GM12875 (cell line): ENCODE measurements around the gene UBL5.
"Not testable (repeated sequence)": the region's sequence is repeated elsewhere in the genome, so short reads cannot be mapped to it uniquely, and the experiment has no call there.

Source experiments
- H3K4me3 ChIP-seq: one replicate; pipeline ENCODE4 v1.5.1; 2011; ENCODE audit warnings: low read depth, low read length, control low read depth
- TF ChIP-seq, protein P1 (sequence below): IDR thresholded peaks from 2 replicates; pipeline ENCODE4 v1.5.1; 2011; ENCODE audit warnings: low read depth, mild to moderate bottlenecking, control low read depth, inconsistent platforms, low read length, moderate library complexity, borderline replicate concordance; ENCODE audit not compliant: insufficient read depth

The UBL5 gene

DNA sequence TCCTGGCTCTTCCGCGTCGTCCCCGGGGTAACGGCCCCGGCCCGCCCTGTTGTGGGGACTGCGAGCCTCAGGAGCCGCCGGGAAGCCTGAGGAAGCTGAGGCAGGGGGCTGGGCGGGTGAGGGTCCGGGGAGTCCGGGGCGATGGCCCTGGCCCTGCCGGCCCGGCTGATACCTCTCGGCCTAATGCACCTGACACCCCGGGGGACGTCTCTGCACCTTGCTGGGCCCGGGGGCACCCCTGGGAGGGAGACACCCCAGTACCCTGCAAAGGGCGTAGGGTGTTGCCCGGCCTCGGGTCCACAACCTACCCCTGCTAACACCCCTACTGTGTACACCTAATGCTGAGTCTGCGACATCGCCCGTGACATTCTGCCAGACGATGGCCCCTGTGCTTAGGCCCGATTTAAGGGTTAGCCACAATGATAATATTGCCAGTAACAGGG lies 7.8 kb downstream of the UBL5 start:
- TF ChIP-seq, protein P1, sequence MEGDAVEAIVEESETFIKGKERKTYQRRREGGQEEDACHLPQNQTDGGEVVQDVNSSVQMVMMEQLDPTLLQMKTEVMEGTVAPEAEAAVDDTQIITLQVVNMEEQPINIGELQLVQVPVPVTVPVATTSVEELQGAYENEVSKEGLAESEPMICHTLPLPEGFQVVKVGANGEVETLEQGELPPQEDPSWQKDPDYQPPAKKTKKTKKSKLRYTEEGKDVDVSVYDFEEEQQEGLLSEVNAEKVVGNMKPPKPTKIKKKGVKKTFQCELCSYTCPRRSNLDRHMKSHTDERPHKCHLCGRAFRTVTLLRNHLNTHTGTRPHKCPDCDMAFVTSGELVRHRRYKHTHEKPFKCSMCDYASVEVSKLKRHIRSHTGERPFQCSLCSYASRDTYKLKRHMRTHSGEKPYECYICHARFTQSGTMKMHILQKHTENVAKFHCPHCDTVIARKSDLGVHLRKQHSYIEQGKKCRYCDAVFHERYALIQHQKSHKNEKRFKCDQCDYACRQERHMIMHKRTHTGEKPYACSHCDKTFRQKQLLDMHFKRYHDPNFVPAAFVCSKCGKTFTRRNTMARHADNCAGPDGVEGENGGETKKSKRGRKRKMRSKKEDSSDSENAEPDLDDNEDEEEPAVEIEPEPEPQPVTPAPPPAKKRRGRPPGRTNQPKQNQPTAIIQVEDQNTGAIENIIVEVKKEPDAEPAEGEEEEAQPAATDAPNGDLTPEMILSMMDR: no peak
- peak overlapping the region; percentile 95 for H3K4me3 ChIP-seq

DNA sequence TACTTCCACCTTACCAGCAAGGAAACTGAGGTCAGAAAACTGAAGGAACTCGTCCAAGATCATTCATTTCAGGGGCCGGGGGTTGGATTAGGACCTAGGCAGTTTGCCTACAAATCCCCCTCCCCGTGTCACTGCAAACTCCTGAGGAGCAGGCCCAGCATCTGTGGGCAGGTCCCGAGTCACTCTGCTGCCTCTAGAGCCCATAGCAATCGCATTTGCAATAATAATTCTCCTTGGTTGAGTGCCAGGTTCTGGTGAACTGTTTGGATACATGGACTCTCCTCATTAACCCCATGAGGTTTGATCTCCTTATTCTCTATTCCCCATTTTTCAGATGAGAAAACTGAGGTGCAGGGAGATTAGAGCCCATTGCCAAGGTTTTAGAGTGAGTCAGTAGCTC lies 8.3 kb downstream of the UBL5 start:
- TF ChIP-seq, protein P1: no peak
- peak overlapping the region; percentile 95 for H3K4me3 ChIP-seq

DNA sequence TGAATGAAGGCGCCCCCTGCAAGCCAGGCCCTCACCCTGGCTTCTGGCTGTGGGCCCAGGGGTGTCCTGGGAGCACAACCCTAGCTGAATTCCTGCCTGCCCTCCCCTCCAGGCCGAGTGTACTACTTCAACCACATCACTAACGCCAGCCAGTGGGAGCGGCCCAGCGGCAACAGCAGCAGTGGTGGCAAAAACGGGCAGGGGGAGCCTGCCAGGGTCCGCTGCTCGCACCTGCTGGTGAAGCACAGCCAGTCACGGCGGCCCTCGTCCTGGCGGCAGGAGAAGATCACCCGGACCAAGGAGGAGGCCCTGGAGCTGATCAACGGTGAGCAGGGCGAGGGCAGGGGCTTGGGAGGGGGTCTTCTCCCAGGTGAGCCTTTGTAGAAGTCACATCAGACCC lies 10.6 kb downstream of the UBL5 start:
- no peak overlapping the region for H3K4me3 ChIP-seq
- TF ChIP-seq, protein P1: no peak

DNA sequence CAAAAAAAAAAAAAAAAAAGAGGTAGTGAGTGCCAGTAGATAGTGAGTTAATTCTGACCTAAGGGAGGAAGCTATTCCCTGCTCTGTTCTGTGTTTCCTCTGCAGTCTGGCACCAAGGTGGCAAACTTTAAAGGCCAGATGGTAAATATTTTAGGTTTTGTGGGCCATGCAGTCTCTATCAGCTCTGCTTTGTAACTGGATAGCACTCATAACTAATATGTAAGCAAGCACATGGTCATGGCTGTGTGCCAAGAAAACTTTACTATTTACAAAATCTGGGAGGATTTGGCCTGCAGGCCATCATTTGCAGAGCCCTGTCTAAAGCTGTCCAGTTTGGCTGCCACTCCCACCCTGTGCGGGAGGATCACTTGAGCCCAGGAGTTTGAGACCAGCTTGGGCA lies 11.7 kb downstream of the UBL5 start:
- no peak overlapping the region for H3K4me3 ChIP-seq
- TF ChIP-seq, protein P1: no peak

DNA sequence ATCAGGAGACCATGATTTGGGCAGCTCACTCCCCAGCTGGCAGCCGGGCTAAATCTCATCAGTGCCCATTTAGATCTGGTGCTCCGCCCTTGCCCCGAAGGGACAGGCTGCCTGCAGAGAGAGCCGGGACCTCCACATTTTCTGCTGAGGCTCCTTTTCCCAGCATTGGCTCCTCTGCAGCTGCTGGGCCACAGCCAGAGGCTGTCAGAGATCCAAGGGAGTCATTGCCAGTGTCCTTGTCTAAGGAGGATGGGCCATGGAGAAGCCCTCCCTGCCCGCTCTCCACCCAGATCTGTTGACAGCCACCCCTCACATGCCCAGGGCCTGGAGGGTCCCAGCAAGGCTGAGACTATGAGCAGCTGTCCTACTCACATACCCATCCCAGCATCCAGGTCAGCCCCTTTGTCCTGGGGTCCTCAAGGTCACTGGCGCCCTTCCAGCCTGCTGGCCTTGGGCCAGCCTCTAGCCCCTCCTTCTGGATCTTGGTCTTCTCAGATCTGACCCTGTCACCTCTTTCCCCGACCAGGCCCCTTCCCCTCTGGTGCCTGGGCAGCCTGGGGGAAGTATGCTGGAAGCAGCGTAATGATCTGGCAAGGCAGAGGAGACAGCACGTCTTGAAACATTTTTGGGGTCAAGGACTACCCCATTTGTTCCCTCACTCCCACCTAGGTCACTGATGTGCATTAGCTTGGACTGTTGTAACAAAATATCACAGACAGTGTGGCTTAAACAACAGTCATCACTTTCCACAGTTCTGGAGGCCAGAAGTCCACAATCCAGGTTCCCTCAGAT lies 15.3 kb downstream of the UBL5 start:
- TF ChIP-seq, protein P1: no peak
- no peak overlapping the region for H3K4me3 ChIP-seq

DNA sequence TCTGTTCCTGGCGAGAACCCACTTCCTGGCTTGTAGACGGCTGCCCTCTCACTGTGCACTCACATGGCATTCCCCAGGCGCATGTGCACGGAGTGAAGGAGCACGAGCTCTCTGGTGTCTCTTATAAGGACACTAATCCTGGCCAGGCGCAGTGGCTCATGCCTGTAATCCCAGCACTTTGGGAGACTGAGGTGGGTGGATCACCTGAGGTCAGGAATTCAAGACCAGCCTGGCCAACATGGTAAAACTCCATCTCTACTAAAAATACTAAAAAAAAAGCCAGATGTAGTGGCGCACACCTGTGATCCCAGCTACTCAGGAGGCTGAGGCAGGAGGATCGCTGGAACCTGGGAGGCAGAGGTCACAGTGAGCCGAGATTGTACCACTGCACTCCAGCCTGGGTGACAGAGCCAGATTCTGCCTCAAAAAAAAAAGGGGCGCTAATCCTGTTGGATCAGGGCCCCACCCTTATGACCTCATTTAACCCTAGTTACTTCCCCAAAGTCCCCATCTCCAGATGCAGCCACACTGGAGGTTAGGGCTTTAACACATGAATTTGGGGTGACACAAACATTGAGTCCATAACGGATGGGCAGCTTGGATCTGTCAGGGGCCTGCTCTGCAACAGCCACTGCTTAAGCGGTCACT lies 16.0 kb downstream of the UBL5 start:
- H3K4me3 ChIP-seq: not testable (repeated sequence)

DNA sequence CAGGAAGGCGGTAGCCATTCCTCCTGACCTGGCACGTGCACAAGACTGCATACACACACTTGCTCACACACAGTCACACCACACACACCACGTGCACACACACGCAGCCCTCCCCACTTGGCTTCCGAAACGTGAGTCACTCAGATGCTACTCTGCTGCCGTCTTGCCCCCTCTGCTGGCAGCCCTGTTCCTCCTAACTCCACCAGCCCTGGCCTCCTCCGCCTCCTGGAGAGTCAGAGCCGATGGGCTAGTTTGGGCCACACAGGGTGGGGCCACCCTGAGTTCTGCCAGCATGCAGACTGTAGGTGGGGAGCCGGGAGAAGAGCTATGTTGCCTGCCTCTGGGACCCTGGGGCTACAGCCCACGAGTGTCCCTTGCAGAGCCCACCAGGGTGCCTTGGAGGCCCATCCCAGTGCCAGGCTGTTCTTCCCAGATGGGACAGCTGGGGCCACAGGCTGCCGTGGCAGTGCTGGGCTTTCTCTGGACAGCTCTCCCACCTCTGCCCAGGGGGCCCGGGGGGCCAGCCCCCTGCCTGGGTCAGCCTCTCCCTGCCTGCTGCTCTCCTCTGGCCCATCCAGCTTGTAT lies 19.5 kb downstream of the UBL5 start:
- TF ChIP-seq, protein P1: peak; percentile 39; the same call in 1 of the 2 replicates
- no peak overlapping the region for H3K4me3 ChIP-seq
